A673 (cell line): ENCODE measurements around the gene GPR27. TPM values are rescaled to one million over a fixed set of nuclear protein-coding genes. Genes with fewer than 3 reads are reported as not detected.

Source experiments
- BruUV-seq: library from RNA; stranded (reverse); fragments of 400-500 nt; replicated peaks from 2 replicates; lab custom pipeline; 2021; lab: Mats Ljungman, UMichigan
- CTCF ChIA-PET: fragments of 300-600 bp; sonication (Branson Sonifier 250); formaldehyde crosslinking; loops from one replicate; lab custom pipeline; 2022; ENCODE audit warnings: antibody characterized with exemption; lab: Charles Lee
- POLR2A ChIA-PET: fragments of 300-600 bp; sonication (Branson Sonifier 250); formaldehyde crosslinking; loops from one replicate; lab custom pipeline; 2022; ENCODE audit warnings: antibody characterized with exemption; ENCODE audit not compliant: low non-redundant PET; lab: Charles Lee
- DNase-seq: peaks from one replicate; pipeline ENCODE4 v3.0.0-alpha.2; 2015; ENCODE audit warnings: low spot score
- H3K27ac ChIP-seq: fragments of 200-600 bp; sonication (generic); 2 replicates; pipeline ENCODE4 v1.5.1; 2016; ENCODE audit warnings: mixed run types, low read depth, mild to moderate bottlenecking, mixed read lengths, antibody characterized with exemption, low read length; ENCODE audit not compliant: poor library complexity, severe bottlenecking
- H3K27me3 ChIP-seq: fragments of 200-600 bp; sonication (generic); replicated peaks from 2 replicates; pipeline ENCODE4 v1.6.1; 2017; ENCODE audit warnings: mixed run types, low read depth, mild to moderate bottlenecking, mixed read lengths, antibody characterized with exemption, low read length; ENCODE audit not compliant: insufficient read depth, poor library complexity
- H3K36me3 ChIP-seq: fragments of 200-600 bp; sonication (generic); 2 replicates; pipeline ENCODE4 v1.6.1; 2016; ENCODE audit warnings: mixed run types, mild to moderate bottlenecking, mixed read lengths, antibody characterized with exemption, low read length; ENCODE audit not compliant: insufficient read depth, poor library complexity, severe bottlenecking
- H3K4me1 ChIP-seq: fragments of 200-600 bp; sonication (generic); 2 replicates; pipeline ENCODE4 v1.6.1; 2017; ENCODE audit warnings: mixed run types, mild to moderate bottlenecking, mixed read lengths, antibody characterized with exemption, low read length; ENCODE audit not compliant: insufficient read depth, poor library complexity, severe bottlenecking
- H3K4me3 ChIP-seq: fragments of 200-600 bp; sonication (generic); 2 replicates; pipeline ENCODE4 v1.5.1; 2016; ENCODE audit warnings: low read depth, mixed run types, mild to moderate bottlenecking, mixed read lengths, low read length; ENCODE audit not compliant: poor library complexity, severe bottlenecking
- H3K9me3 ChIP-seq: fragments of 200-600 bp; sonication (generic); 2 replicates; pipeline ENCODE4 v1.6.1; 2016; ENCODE audit warnings: mixed run types, low read depth, mild to moderate bottlenecking, mixed read lengths, antibody characterized with exemption, low read length; ENCODE audit not compliant: poor library complexity, severe bottlenecking
- CTCF ChIP-seq: fragments of 300-800, 200-600 bp; sonication (generic); conservative IDR thresholded peaks from 2 replicates; pipeline ENCODE4 v1.5.1; 2017; ENCODE audit warnings: low read depth, mild to moderate bottlenecking, antibody characterized with exemption, low read length, moderate library complexity, mixed read lengths
- EZH2 ChIP-seq: fragments of 200-600 bp; sonication (generic); IDR thresholded peaks from 2 replicates; pipeline ENCODE4 v1.6.1; 2017; ENCODE audit warnings: borderline replicate concordance, low read depth, mild to moderate bottlenecking, mixed read lengths, antibody characterized with exemption, low read length; ENCODE audit not compliant: poor library complexity, severe bottlenecking
- intact Hi-C: fragments of 100-400 bp; cut with micrococcal nuclease; formaldehyde crosslinking; loops from one replicate; pipeline ENCODE4 v1.10.0; 2022; ENCODE audit not compliant: unreplicated experiment
- total RNA-seq: library from RNA; stranded (reverse); gene quantifications from 2 replicates; pipeline ENCODE4 v1.2.3, GENCODE V29; 2021

The GPR27 gene
- total RNA-seq, 1 experiment from 2014 or later = 6.4 TPM

GRCh38 chr3:71718072-71718471 is 35.6 kb upstream of the GPR27 start:
- no peak overlapping the region for H3K27ac ChIP-seq
- BruUV-seq = no TSS peak
- CTCF ChIA-PET = no interaction called here
- H3K27me3 ChIP-seq = no peaks in the 10 kb centered on the region
- no peaks in the 10 kb centered on the region for H3K4me1 ChIP-seq
- TF ChIP-seq EZH2 (no peak), CTCF (no peak)
- no peaks in the 10 kb centered on the region for H3K9me3 ChIP-seq
- no peaks in the 10 kb centered on the region for H3K36me3 ChIP-seq
- no peak for DNase-seq
- POLR2A ChIA-PET = no interaction called here
- H3K4me3 ChIP-seq = no peak overlapping the region
- intact Hi-C loops = loop anchor here (10.0 kb wide), 1 partner anchor 547 kb away; no protein-coding TSS in a partner anchor

- H3K36me3 ChIP-seq = no peaks in the 10 kb centered on the region
- no peak for DNase-seq
- H3K9me3 ChIP-seq = no peaks in the 10 kb centered on the region
- H3K4me1 ChIP-seq = no peaks in the 10 kb centered on the region
- H3K4me3 ChIP-seq = no peak overlapping the region
- no TSS peak for BruUV-seq
- CTCF ChIA-PET = no interaction called here
- no peak for TF ChIP-seq CTCF
- no peak for TF ChIP-seq EZH2
- no peaks in the 10 kb centered on the region for H3K27me3 ChIP-seq
- intact Hi-C loops = loop anchor here (10.0 kb wide), 2 partner anchors 1104 to 1364 kb away; no protein-coding TSS in a partner anchor
- no peak overlapping the region for H3K27ac ChIP-seq
- POLR2A ChIA-PET = interaction anchor here (0.5 kb wide), 1 partner anchor 660 kb away, joined by 4 read pairs; no protein-coding TSS in a partner anchor
Measured at GRCh38 chr3:71721002-71721401, 32.7 kb upstream of the GPR27 start.

- H3K36me3 ChIP-seq = no peaks in the 10 kb centered on the region
- no peak overlapping the region for H3K27ac ChIP-seq
- H3K4me1 ChIP-seq = no peaks in the 10 kb centered on the region
- TF ChIP-seq EZH2 (no peak), CTCF (no peak)
- CTCF ChIA-PET = no interaction called here
- POLR2A ChIA-PET = no interaction called here
- no peaks in the 10 kb centered on the region for H3K27me3 ChIP-seq
- BruUV-seq = no TSS peak
- DNase-seq = no peak
- no peaks in the 10 kb centered on the region for H3K9me3 ChIP-seq
- H3K4me3 ChIP-seq = no peak overlapping the region
- intact Hi-C loops = loop anchor here (10.0 kb wide), 2 partner anchors 1103 to 1363 kb away; no protein-coding TSS in a partner anchor
Measured at GRCh38 chr3:71721651-71722157, 32.0 kb upstream of the GPR27 start.
